Panc1 (cell line): Measurements from ENCODE around the gene SMPDL3B. TPM values are rescaled to one million over a fixed set of nuclear protein-coding genes. Genes with fewer than 3 reads are reported as not detected.

ENCODE experiments used
- ATAC-seq: fragments of 200-7000 bp; cut with Tn5 transposase; 2 replicates; pipeline ENCODE4 v1.9.1; 2020; ENCODE audit warnings: mild to moderate bottlenecking, moderate library complexity
- BruUV-seq: library from RNA; stranded (reverse); fragments of 400-500 nt; replicated peaks from 2 replicates; lab custom pipeline; 2021; lab: Mats Ljungman, UMichigan
- CTCF ChIA-PET: fragments of 300-600 bp; sonication (Branson Sonifier 250); formaldehyde crosslinking; loops from one replicate; lab custom pipeline; 2022; ENCODE audit warnings: antibody characterized with exemption; lab: Charles Lee
- POLR2A ChIA-PET: fragments of 300-600 bp; sonication (Branson Sonifier 250); formaldehyde crosslinking; loops from one replicate; lab custom pipeline; 2022; ENCODE audit warnings: antibody characterized with exemption; lab: Charles Lee
- DNase-seq: peaks from one replicate; pipeline ENCODE4 v3.0.0-alpha.2; 2010; ENCODE audit warnings: low read depth, low spot score
- H3K27ac ChIP-seq: 2 replicates; pipeline ENCODE4 v1.5.1; 2011; ENCODE audit warnings: mild to moderate bottlenecking, low read length, inconsistent platforms
- H3K27me3 ChIP-seq: fragments of 200-500 bp; sonication (Bioruptor generic); 2 replicates; pipeline ENCODE4 v1.6.0; 2014; ENCODE audit warnings: low read length, inconsistent platforms; ENCODE audit not compliant: control insufficient read depth, insufficient read depth
- H3K36me3 ChIP-seq: fragments of 200-500 bp; sonication (Bioruptor generic); 2 replicates; pipeline ENCODE4 v1.5.1; 2014; ENCODE audit warnings: inconsistent platforms, mild to moderate bottlenecking, low read length, moderate library complexity; ENCODE audit not compliant: control insufficient read depth, insufficient read depth
- H3K4me1 ChIP-seq: 2 replicates; pipeline ENCODE4 v1.5.1; 2011; ENCODE audit warnings: inconsistent platforms, mild to moderate bottlenecking, low read length, moderate library complexity; ENCODE audit not compliant: control insufficient read depth, insufficient read depth
- H3K4me3 ChIP-seq, 2 experiments: 2 replicates each; pipeline ENCODE4 v1.5.1; 2011 to 2012; ENCODE audit warnings: low read depth in 2 of 2, low read length in 2 of 2, mild to moderate bottlenecking in 2 of 2, inconsistent platforms in 1 of 2, moderate library complexity in 1 of 2
- H3K9me3 ChIP-seq: fragments of 200-500 bp; sonication (Bioruptor generic); 2 replicates; pipeline ENCODE4 v1.5.1; 2014; ENCODE audit warnings: low read depth, mild to moderate bottlenecking, inconsistent platforms, low read length, moderate library complexity; ENCODE audit not compliant: control insufficient read depth, insufficient read depth
- POLR2AphosphoS5 ChIP-seq: IDR thresholded peaks from 2 replicates; pipeline ENCODE4 v1.6.1; 2012; ENCODE audit warnings: mild to moderate bottlenecking, low read depth, low read length, moderate library complexity
- SIN3A ChIP-seq: IDR thresholded peaks from 2 replicates; pipeline ENCODE4 v1.6.1; 2012; ENCODE audit warnings: low read depth, mild to moderate bottlenecking, low read length, moderate library complexity, borderline replicate concordance; ENCODE audit not compliant: insufficient read depth
- TCF7L2 ChIP-seq: IDR thresholded peaks from 2 replicates; pipeline ENCODE4 v1.6.1; 2011; ENCODE audit warnings: mild to moderate bottlenecking, low read depth, low read length, inconsistent platforms
- in situ Hi-C: cut with HindIII; loops from 2 replicates; pipeline ENCODE4 v1.10.0; 2016; ENCODE audit warnings: low sequenced_read_pairs, low pct_unique_long_range_greater_than_20kb
- intact Hi-C: fragments of 100-400 bp; cut with micrococcal nuclease; formaldehyde crosslinking; loops from one replicate; pipeline ENCODE4 v1.10.0; 2022; ENCODE audit not compliant: unreplicated experiment
- total RNA-seq: library from RNA; stranded (reverse); gene quantifications from one replicate; pipeline ENCODE4 v1.2.1, GENCODE V29; 2021; ENCODE audit not compliant: unreplicated experiment
- TF ChIP-seq, protein P1 (sequence below), 2 experiments: IDR thresholded peaks; 2 replicates each; pipeline ENCODE4 v1.6.1; 2011 to 2012; ENCODE audit warnings: low read depth in 2 of 2, control low read depth in 1 of 2, low read length in 1 of 2, mild to moderate bottlenecking in 1 of 2, moderate library complexity in 1 of 2; ENCODE audit not compliant: insufficient read depth in 1 of 2
- TF ChIP-seq, protein P2 (sequence below): fragments of 450-650 bp; IDR thresholded peaks from 2 replicates; pipeline ENCODE4 v1.5.1; 2017; ENCODE audit warnings: mild to moderate bottlenecking

The SMPDL3B gene
- total RNA-seq, 1 experiment from 2014 or later: 1.5 TPM

DNA sequence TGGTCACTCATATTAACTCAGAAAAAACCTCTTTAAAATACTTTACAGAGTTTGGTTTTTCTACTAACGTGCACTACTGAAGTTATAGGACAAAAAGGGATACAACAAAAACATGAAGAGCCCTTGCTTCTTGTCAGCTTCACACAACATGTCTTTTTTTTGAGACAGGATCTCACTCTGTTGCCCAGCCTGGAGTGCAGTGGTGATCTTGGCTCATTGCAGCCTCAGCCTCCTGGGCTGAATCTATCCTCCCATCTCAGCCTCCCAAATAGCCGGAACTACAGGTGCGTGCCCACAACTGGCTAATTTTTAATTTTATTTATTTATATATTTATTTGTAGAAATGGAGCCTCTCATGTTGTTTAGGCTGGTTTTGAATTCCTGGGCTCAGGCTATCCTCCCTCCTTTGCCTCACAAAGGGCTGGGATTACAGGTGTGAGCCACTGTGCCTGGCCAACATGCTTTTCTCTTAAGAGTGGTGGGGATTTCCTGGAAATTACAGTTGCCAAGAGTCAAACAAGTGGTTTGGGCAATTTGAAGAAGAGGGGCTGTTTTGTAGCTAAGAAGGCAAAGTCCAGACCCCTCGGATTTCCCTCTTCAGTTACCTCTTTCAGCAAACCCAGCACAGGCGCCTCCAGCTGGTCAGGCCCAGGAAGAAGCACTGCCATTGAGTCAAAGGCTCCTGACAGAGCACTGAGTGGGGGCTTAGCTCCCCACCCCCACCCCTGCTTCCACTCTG lies 6.4 kb upstream of the SMPDL3B start:
- Histone ChIP-seq H3K9me3 (no peaks in the 10 kb centered on the region), H3K27ac (no peak overlapping the region), H3K4me1 (no peaks in the 10 kb centered on the region), H3K36me3 (no peaks in the 10 kb centered on the region), H3K4me3 (no peak overlapping the region), H3K27me3 (no peaks in the 10 kb centered on the region)
- TF ChIP-seq POLR2AphosphoS5 (no peak), SIN3A (no peak), TCF7L2 (no peak)
- TF ChIP-seq, protein P1, sequence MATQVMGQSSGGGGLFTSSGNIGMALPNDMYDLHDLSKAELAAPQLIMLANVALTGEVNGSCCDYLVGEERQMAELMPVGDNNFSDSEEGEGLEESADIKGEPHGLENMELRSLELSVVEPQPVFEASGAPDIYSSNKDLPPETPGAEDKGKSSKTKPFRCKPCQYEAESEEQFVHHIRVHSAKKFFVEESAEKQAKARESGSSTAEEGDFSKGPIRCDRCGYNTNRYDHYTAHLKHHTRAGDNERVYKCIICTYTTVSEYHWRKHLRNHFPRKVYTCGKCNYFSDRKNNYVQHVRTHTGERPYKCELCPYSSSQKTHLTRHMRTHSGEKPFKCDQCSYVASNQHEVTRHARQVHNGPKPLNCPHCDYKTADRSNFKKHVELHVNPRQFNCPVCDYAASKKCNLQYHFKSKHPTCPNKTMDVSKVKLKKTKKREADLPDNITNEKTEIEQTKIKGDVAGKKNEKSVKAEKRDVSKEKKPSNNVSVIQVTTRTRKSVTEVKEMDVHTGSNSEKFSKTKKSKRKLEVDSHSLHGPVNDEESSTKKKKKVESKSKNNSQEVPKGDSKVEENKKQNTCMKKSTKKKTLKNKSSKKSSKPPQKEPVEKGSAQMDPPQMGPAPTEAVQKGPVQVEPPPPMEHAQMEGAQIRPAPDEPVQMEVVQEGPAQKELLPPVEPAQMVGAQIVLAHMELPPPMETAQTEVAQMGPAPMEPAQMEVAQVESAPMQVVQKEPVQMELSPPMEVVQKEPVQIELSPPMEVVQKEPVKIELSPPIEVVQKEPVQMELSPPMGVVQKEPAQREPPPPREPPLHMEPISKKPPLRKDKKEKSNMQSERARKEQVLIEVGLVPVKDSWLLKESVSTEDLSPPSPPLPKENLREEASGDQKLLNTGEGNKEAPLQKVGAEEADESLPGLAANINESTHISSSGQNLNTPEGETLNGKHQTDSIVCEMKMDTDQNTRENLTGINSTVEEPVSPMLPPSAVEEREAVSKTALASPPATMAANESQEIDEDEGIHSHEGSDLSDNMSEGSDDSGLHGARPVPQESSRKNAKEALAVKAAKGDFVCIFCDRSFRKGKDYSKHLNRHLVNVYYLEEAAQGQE (IDR thresholded peaks at IDR 0.05; ENCODE audit: insufficient read depth in 1 of 2, low read depth in 2 of 2, low read length in 1 of 2): no peak
- TF ChIP-seq, protein P2, sequence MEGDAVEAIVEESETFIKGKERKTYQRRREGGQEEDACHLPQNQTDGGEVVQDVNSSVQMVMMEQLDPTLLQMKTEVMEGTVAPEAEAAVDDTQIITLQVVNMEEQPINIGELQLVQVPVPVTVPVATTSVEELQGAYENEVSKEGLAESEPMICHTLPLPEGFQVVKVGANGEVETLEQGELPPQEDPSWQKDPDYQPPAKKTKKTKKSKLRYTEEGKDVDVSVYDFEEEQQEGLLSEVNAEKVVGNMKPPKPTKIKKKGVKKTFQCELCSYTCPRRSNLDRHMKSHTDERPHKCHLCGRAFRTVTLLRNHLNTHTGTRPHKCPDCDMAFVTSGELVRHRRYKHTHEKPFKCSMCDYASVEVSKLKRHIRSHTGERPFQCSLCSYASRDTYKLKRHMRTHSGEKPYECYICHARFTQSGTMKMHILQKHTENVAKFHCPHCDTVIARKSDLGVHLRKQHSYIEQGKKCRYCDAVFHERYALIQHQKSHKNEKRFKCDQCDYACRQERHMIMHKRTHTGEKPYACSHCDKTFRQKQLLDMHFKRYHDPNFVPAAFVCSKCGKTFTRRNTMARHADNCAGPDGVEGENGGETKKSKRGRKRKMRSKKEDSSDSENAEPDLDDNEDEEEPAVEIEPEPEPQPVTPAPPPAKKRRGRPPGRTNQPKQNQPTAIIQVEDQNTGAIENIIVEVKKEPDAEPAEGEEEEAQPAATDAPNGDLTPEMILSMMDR: no peak
- ATAC-seq: no peak
- in situ Hi-C loops (no loop called here), intact Hi-C loops (no loop called here)
- ChIA-PET POLR2A (no interaction called here), CTCF (interaction anchor here (0.7 kb wide), 1 partner anchor 87 kb away, joined by 5 read pairs; no protein-coding TSS in a partner anchor)
- DNase-seq: no peak
- no TSS peak for BruUV-seq

DNA sequence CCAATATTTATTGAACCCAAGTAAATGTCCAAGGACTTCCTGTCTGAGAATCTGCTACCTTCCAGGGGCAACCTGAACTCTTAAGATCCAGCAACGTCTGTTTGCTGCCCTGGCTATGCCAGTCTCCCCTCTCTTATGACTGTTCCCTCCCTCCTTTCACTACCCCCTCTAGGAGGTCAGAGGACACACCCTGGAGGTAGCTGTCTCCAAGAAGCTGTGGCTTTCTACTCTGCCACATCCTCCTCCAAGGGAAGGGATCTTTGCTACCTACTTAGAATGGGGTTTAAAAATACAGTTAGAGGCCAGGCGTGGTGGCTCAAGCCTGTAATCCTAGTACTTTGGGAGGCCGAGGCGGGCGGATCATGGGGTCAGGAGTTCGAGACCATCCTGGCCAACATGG lies 3.6 kb upstream of the SMPDL3B start:
- ChIA-PET POLR2A (no interaction called here), CTCF (no interaction called here)
- in situ Hi-C loops (no loop called here), intact Hi-C loops (no loop called here)
- ATAC-seq (no peak), DNase-seq (no peak)
- peaks cover 12% of the 10 kb centered on the region for H3K4me1 ChIP-seq
- TF ChIP-seq, protein P1 (IDR thresholded peaks at IDR 0.05; ENCODE audit: insufficient read depth in 1 of 2, low read depth in 2 of 2, low read length in 1 of 2): no peak
- TF ChIP-seq SIN3A (no peak), TCF7L2 (no peak), POLR2AphosphoS5 (no peak)
- TF ChIP-seq, protein P2: no peak
- no peak overlapping the region for H3K27ac ChIP-seq
- H3K27me3 ChIP-seq: no peaks in the 10 kb centered on the region
- H3K4me3 ChIP-seq: no peak overlapping the region
- no peaks in the 10 kb centered on the region for H3K9me3 ChIP-seq
- H3K36me3 ChIP-seq: no peaks in the 10 kb centered on the region
- BruUV-seq: no TSS peak
